SK-N-DZ (cell line): ENCODE data around the gene TIMM10.
A peak's percentile ranks its signal among the peaks of the same experiment; 100 is the strongest.

Experiments
- DNase-seq: peaks from one replicate; pipeline ENCODE4 v3.0.0-alpha.2; 2015; ENCODE audit warnings: low spot score
- small RNA-seq, 2 experiments: library from RNA; depleted of rRNA; stranded (forward); fragments of <200 nt; gene quantifications; one replicate each; pipeline ENCODE3, GENCODE V24; 2014

TIMM10 gene

DNA sequence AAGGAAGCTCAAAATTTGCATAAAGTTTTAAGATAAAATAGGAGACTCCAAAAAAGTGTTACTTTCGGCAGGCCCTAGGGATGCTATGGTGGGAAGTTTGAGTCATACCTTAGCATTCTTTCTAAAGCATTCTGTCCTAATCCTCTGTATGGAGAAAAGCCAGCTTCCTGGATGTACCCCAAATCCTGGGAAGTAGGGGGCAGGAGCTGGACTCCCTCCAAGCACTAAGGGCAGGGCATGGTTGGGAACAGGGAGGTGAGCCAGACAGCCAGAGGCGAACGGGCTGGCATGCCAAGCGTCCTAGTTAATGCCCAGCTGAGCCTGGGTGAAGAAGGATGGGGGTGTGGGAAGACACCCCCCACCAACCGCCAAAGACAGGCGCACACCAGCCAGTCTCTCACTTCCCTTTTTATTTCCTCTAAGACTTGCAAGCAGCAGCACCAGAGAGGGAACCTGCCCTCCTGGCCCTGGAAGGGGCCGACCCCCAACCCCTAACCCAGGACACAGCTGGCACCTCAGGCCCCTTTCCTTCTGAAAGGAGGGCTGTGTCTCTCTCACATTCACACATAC is 46.3 kb downstream of the TIMM10 start:
- no peak for DNase-seq

GRCh38 chr11:57483562-57483918 is 47.0 kb downstream of the TIMM10 start:
- no peak for DNase-seq

DNA sequence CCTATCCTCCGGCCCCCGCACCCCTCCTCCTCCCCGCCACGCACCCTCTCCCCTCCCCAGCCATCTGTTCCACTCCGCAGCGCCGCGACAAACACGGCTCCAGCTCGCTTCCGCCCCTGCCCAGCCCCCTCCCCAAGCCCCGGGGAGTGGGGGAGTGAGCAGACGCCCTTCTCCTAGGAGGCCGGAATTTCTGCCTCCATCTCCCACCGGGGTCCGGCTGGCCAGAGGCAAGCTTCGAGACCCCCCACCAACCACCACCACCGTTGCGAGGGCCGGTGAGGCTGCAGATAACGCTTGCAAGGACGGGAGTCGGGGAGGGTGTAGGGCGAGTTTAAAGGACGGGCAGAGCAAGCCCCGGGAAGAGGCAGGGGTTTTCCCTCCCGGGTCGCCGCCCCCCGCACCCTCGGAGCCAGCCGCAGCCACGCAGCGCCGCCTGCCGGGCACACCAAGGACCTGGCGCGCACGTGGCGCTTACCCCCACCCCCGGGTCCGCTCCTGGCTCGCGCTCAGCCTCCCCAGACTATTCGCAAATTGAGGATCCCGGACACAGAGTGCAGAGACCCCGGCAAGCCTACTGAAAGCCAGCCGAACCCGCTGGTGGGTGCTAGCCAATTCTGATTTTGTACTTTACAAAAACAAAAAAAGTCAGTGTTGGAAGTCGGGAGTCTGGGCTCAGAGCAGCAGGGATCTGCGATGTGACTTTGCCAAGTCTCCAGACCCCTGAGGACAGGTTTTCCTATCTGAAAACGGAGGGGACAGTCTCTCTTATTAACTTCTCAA is 47.6 kb downstream of the TIMM10 start:
- peak; percentile 82 for DNase-seq

- no peak for DNase-seq
Measured at GRCh38 chr11:57481915-57482781, 48.4 kb downstream of the TIMM10 start.

DNA sequence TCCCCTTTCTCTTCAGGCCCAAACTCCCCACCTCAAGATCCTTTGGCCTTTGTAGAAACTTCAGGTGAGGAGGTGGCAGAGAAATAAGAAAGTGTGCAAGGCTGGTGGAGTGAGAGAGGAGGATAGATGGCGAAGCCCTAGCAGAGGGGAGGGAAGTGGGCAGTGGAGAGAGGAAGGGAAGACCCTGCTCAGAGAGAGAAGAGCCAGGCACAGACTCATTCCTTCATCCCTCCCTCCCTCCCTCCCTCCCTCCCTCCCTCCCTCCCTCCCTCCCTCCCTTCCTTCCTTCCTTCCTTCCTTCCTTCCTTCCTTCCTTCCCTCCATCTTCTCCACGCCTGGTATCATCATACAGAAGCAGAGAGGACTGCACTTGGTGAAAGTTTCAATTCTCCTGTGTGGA is 49.2 kb downstream of the TIMM10 start:
- DNase-seq, result no peak

DNA sequence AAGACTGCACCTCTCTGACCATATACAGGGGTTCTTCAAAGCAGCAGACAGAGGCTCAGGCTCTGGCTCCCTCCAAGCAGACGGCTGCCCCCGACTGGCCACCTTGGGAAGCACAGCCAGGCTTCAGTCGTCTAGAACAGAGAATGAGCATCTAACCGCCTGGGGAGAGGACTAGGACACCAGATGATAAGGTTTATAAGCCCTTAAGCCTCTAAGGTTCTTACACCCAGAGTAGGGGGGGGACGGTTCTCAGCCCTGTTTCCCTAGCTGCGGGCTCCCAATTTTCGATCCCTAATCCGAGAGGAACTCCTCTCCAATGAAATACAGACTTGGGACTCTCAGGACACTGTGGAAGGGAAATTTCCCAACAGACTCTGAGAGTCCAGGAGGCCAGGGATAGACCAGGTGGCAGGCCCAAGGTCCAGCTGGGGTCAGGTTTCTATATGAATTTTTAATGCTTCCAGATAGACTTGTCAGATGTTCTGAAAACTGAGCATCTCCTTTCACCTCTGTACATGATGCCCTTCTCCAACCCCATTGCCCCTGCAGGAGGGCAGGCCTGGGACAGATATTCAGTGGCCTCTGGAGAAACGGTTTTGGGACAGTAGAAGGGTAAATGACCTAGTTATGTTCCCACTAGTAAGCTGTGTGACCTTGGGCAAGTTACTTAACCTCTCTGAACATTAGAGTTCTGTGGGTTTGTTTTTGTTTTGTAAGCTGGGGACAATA is 50.0 kb downstream of the TIMM10 start:
- peak; percentile 85 for DNase-seq

- peak; percentile 53 for DNase-seq
Measured at GRCh38 chr11:57479911-57480310, 50.6 kb downstream of the TIMM10 start.

DNA sequence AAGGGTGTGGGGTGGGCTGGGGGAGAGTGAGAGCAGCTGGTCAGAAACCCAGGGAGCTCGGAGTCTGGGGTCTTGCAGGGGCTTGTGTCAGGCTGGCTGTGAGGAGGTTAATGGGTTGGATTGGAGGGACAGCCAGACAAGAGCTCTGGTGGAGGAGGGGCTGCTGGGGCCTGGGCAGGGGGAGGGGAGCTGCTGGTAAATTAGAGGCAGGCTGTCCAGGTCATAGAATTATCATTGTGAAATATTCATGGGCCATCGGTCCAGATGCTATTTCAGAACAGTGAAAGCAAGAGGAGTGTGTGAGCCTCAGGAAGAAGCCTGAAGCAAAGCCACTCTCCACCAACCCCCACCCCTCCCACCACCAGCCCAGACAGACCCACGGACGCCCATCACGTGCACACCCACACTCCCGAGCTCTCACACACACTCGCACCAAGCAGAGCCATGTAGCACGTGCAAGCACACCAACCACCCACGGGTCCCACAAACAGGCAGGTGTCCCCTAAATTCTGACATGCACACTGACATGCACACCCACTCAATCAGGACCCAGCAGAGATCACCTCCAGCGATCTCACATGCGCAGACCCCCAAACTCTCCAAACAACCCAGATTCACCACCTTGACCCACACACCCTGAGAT is 51.4 kb downstream of the TIMM10 start:
- DNase-seq, result peak; percentile 68

Small RNA genes within 50 kb of the gene (small RNA-seq; reads per million reads assigned to genes)
- gene RN7SL605P, result 0 reads per million in 2 experiments
